Middle frontal gyrus (tissue), 1 donor: Measurements from ENCODE around the gene ZBTB7C.

Experiments
- DNase-seq: peaks from one replicate; pipeline ENCODE4 v3.0.0-alpha.2; 2015; ENCODE audit warnings: low spot score; ENCODE audit errors: extremely low spot score

Gene ZBTB7C

GRCh38 chr18:48391868-48392267, 17.3 kb downstream of the ZBTB7C start:
- no peak for DNase-seq

DNA sequence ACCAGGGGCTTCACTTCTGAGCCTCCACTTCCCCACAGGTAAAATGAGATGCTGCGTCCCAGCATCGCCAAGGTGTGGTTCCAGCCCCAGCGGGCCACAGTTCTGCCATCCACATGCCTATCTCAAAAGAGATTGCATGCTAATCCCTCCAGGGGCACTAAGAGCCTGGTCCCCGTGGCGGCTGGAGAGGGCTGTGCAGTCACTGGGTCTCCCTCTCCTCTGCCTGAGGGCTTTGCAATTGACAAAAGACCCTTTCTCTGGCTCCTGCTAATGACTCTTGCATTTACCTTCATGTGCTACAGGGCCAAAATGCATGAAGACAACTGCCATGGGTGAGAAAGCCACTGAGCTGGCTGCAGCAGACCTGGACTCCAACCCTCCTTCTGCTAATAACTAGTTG, 18.5 kb downstream of the ZBTB7C start:
- no peak for DNase-seq

- no peak for DNase-seq
Observed at GRCh38 chr18:48388478-48388877, 20.7 kb downstream of the ZBTB7C start.

DNA sequence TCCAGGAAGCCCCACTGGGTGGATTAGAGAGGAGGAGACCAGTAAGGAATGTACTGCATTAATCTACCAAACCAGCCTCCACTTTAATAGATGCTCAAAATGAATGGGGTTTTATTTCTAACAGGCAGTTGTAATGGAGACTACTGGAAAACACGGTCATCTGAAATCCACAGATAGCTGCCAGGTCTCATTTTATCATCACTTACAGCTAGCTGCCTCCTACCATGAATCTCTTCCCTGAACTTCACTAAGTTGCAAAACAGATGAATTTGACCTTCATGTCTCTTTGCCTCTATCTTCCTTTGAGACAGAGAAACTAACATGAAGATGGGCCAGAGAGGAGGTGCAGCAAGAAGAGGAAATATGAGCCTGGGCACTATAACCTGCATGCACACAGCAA, 21.9 kb downstream of the ZBTB7C start:
- no peak for DNase-seq

GRCh38 chr18:48385596-48385995, 23.6 kb downstream of the ZBTB7C start:
- DNase-seq: no peak

GRCh38 chr18:48376934-48377333, 32.2 kb downstream of the ZBTB7C start:
- no peak for DNase-seq

GRCh38 chr18:48376406-48376805, 32.8 kb downstream of the ZBTB7C start:
- DNase-seq: no peak

- DNase-seq: no peak
Observed at GRCh38 chr18:48375150-48375800, 33.9 kb downstream of the ZBTB7C start.

- no peak for DNase-seq
Observed at GRCh38 chr18:48374423-48375149, 34.6 kb downstream of the ZBTB7C start.

GRCh38 chr18:48371854-48372602, 37.2 kb downstream of the ZBTB7C start:
- no peak for DNase-seq

- DNase-seq: no peak
Observed at GRCh38 chr18:48367557-48367956, 41.6 kb downstream of the ZBTB7C start.

DNA sequence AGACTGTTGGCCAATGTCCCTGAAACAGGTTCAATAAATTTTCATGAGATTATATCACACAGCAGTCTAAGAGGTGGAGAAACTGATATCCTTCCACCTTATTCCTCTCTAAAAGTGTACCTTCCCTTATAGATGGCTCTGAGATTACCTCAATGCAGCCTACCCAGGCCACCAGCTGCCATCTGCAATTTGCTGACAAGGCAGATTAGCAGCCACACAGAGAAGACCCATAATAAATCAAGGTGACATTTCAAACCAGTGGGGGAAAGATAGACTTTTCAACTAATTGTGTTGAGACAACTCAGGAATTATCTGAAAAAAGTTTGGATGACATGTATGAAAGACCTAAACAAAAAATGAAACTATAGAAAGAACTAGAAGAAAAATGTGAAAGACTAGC, 43.2 kb downstream of the ZBTB7C start:
- no peak for DNase-seq

- DNase-seq: no peak
Observed at GRCh38 chr18:48364146-48364545, 45.0 kb downstream of the ZBTB7C start.

GRCh38 chr18:48363175-48363574, 46.0 kb downstream of the ZBTB7C start:
- DNase-seq: no peak

GRCh38 chr18:48361801-48362200, 47.4 kb downstream of the ZBTB7C start:
- no peak for DNase-seq

DNA sequence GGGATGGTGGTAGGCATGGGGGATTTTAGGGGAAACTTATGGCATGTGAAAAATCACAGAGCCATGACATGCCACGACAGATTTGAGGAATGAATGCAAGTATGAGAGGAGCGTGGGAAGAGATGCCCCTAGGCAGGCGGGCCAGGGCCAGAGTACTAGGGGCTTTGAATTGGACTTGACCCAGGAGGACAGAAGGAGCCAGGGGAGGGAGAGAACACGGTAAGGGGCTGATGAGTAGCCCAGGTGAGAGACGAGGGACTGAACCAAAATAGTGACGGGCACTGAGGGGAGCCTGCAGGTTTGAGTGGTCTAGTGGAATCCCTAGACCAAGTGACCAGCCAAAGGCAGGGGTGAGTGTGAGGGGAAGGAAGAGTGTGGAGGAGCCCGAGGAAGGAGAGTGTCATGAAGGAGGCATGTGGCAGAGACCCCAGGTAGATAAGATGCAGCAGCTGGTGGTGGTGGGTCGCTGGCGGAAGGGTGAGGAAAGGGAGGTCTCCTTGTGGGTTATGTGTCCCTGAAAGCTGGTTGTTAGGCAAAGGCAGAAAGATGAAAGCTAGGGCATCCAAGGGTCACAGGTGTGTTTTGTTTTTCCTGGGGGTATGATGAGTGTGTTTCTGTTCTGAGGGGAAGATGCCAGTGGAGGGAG, 48.7 kb downstream of the ZBTB7C start:
- DNase-seq: no peak

DNA sequence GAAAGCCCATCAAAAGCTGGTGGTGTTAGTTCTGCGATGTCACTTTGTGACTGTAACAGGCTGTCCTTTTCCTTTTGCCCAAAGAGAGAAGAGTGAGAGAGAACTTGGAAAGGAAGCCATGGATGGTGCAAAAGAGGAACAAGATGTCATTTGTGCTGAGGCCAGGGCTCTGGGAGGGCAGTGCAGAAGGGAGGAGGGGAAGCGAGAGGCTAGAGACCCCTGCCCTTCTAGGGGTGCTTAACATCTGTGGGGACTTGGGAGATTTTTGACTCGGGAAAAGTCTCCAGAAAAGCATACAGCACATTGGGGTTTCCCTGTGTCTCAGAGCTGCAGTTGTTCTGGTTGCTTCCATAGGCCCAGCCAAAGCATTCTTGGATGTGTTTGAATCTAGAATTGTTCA, 49.6 kb downstream of the ZBTB7C start:
- no peak for DNase-seq

- DNase-seq: no peak
Observed at GRCh38 chr18:48358868-48359267, 50.3 kb downstream of the ZBTB7C start.

DNA sequence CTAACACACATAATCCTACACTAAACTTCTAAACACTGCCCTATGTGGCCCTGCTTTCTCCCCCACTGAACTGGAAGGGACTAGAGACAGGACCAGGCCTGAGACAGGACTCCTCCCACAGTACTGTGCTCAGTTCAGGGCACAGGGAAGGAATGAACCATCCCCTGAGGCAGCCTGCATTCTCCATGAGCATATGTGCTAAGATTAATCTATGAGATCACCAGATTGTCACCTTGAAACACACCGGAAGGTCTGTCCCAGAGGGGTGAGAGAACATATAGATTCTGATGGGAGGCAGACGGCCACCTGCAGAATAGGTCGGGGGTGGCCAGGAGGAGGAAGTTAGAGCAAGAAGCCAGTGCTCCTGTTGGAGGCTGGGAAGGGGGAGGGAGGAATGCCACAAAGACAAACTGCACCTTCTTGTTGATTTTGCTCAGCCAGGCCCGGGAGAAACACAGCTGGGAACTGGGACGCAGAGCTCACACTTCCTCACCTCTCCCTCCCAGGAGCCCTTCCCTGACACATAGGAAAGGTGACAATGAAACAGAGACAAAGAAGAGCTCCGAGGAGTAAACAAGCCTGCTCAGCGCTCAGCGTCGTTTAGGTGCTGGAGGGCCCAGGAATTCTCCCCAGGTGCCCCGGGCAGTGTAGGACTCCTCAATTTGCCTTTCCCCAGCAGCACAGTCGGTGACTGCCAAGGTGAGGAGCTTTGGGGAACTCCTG, 52.1 kb downstream of the ZBTB7C start:
- DNase-seq: no peak

GRCh38 chr18:48356151-48356745, 52.9 kb downstream of the ZBTB7C start:
- DNase-seq: no peak
